Coronary artery (tissue), 2 donors: ENCODE measurements around the gene LPAR3.

Experiments used
- DNase-seq: peaks from one replicate; pipeline ENCODE4 v3.0.0-alpha.2; 2017; ENCODE audit warnings: low spot score
- H3K27ac ChIP-seq, 2 donors: fragments of 200-600 bp; sonication (generic); one replicate each; pipeline ENCODE4 v1.5.1; 2016 to 2019
- H3K4me3 ChIP-seq: fragments of 200-600 bp; sonication (generic); 2 replicates; pipeline ENCODE4 v1.5.1; 2016; ENCODE audit warnings: mild to moderate bottlenecking, moderate library complexity
- CTCF ChIP-seq: fragments of 200-600 bp; sonication (generic); IDR thresholded peaks from one replicate; pipeline ENCODE4 v1.5.1; 2019; ENCODE audit warnings: antibody characterized with exemption

LPAR3 gene

GRCh38 chr1:84769636-84770035, 123.4 kb downstream of the LPAR3 start:
- no peak overlapping the region for H3K4me3 ChIP-seq
- TF ChIP-seq CTCF: no peak
- no peak overlapping the region for H3K27ac ChIP-seq
- DNase-seq: no peak

GRCh38 chr1:84768634-84769033, 124.4 kb downstream of the LPAR3 start:
- Histone ChIP-seq H3K4me3 (no peak overlapping the region), H3K27ac (no peak overlapping the region)
- TF ChIP-seq CTCF: no peak
- no peak for DNase-seq

GRCh38 chr1:84763912-84764680, 128.9 kb downstream of the LPAR3 start:
- Histone ChIP-seq H3K4me3 (no peak overlapping the region), H3K27ac (no peak overlapping the region)
- DNase-seq: no peak
- TF ChIP-seq CTCF: no peak

- Histone ChIP-seq H3K4me3 (no peak overlapping the region), H3K27ac (no peak overlapping the region)
- no peak for DNase-seq
- TF ChIP-seq CTCF: no peak
Observed at GRCh38 chr1:84762664-84763063, 130.3 kb downstream of the LPAR3 start.
